ENCODE measurements around the gene COL19A1.

The COL19A1 gene

GRCh38 chr6:70059039-70059719 is 192.8 kb downstream of the COL19A1 start:
- TF ChIP-seq CTCF (IDR thresholded peaks at IDR 0.05; ENCODE audit: insufficient read depth, low read depth, low read length, missing control alignments) = no peak
- DNase-seq (ENCODE audit: low read depth) = no peak

GRCh38 chr6:70060680-70061079 is 194.3 kb downstream of the COL19A1 start:
- H3K4me3 ChIP-seq (ENCODE audit: low read length) = no peak overlapping the region
- DNase-seq (ENCODE audit: low read depth) = no peak
- no peak for TF ChIP-seq CTCF (IDR thresholded peaks at IDR 0.05; ENCODE audit: insufficient read depth, low read depth, low read length, missing control alignments)

More at GRCh38 chr6:70059039-70059719, 192.8 kb downstream of the COL19A1 start:
- no peak overlapping the region for H3K4me3 ChIP-seq (ENCODE audit: low read length)

GRCh38 chr6:70061546-70061945 is 195.2 kb downstream of the COL19A1 start:
- no peak for TF ChIP-seq CTCF (IDR thresholded peaks at IDR 0.05; ENCODE audit: insufficient read depth, low read depth, low read length, missing control alignments)
- DNase-seq (ENCODE audit: low read depth) = no peak

GRCh38 chr6:70062010-70062409 is 195.7 kb downstream of the COL19A1 start:
- no peak overlapping the region for H3K4me3 ChIP-seq (ENCODE audit: low read length)
- no peak for DNase-seq (ENCODE audit: low read depth)
- no peak for TF ChIP-seq CTCF (IDR thresholded peaks at IDR 0.05; ENCODE audit: insufficient read depth, low read depth, low read length, missing control alignments)

More at GRCh38 chr6:70061546-70061945, 195.2 kb downstream of the COL19A1 start:
- H3K4me3 ChIP-seq (ENCODE audit: low read length) = no peak overlapping the region

- H3K4me3 ChIP-seq (ENCODE audit: low read length) = no peak overlapping the region
- no peak for TF ChIP-seq CTCF (IDR thresholded peaks at IDR 0.05; ENCODE audit: insufficient read depth, low read depth, low read length, missing control alignments)
- DNase-seq (ENCODE audit: low read depth) = no peak
Observed at GRCh38 chr6:70072540-70073179, 206.3 kb downstream of the COL19A1 start.

- no peak for TF ChIP-seq CTCF (IDR thresholded peaks at IDR 0.05; ENCODE audit: insufficient read depth, low read depth, low read length, missing control alignments)
- H3K4me3 ChIP-seq (ENCODE audit: low read length) = no peak overlapping the region
- no peak for DNase-seq (ENCODE audit: low read depth)
Observed at GRCh38 chr6:70073637-70074036, 207.3 kb downstream of the COL19A1 start.
